MM.1S (cell line): ENCODE results near the gene CPA1.

ENCODE experiments used
- DNase-seq: peaks from one replicate; pipeline ENCODE4 v3.0.0-alpha.2; 2015
- H2AFZ ChIP-seq: fragments of 300-600 bp; sonication (generic); 2 replicates; pipeline ENCODE4 v1.6.0; 2016; ENCODE audit warnings: antibody characterized with exemption, low read length
- H3F3A ChIP-seq: fragments of 300-600 bp; sonication (generic); 2 replicates; pipeline ENCODE4 v1.6.1; 2016; ENCODE audit warnings: mild to moderate bottlenecking, antibody characterized with exemption, low read length, moderate library complexity, mixed read lengths; ENCODE audit not compliant: insufficient read depth
- H3K27ac ChIP-seq: fragments of 300-600 bp; sonication (generic); 2 replicates; pipeline ENCODE4 v1.5.1; 2016; ENCODE audit warnings: mild to moderate bottlenecking, low read length
- H3K27me3 ChIP-seq: fragments of 300-600 bp; sonication (generic); replicated peaks from 2 replicates; pipeline ENCODE4 v1.6.0; 2016; ENCODE audit warnings: low read length; ENCODE audit not compliant: insufficient read depth
- H3K36me3 ChIP-seq: fragments of 300-600 bp; sonication (generic); replicated peaks from 2 replicates; pipeline ENCODE4 v1.6.1; 2016; ENCODE audit warnings: mild to moderate bottlenecking, low read length, mixed read lengths; ENCODE audit not compliant: insufficient read depth
- H3K4me1 ChIP-seq: fragments of 300-600 bp; sonication (generic); 2 replicates; pipeline ENCODE4 v1.6.1; 2016; ENCODE audit warnings: low read length, mixed read lengths
- H3K4me2 ChIP-seq: fragments of 300-600 bp; sonication (generic); 2 replicates; pipeline ENCODE4 v1.6.0; 2016; ENCODE audit warnings: low read depth, low read length
- H3K4me3 ChIP-seq: fragments of 300-600 bp; sonication (generic); 2 replicates; pipeline ENCODE4 v1.5.1; 2016; ENCODE audit warnings: low read length, mixed read lengths
- H3K79me2 ChIP-seq: fragments of 300-600 bp; sonication (generic); 2 replicates; pipeline ENCODE4 v1.6.1; 2016; ENCODE audit warnings: mixed run types, low read length, mixed read lengths
- H3K9ac ChIP-seq: fragments of 300-600 bp; sonication (generic); 2 replicates; pipeline ENCODE4 v1.6.1; 2016; ENCODE audit warnings: low read length, mixed read lengths
- H3K9me2 ChIP-seq: fragments of 300-600 bp; sonication (generic); replicated peaks from 2 replicates; pipeline ENCODE4 v1.6.1; 2016; ENCODE audit warnings: mild to moderate bottlenecking, low read length, mixed read lengths; ENCODE audit not compliant: insufficient read depth
- H3K9me3 ChIP-seq: fragments of 300-600 bp; sonication (generic); replicated peaks from 2 replicates; pipeline ENCODE4 v1.6.1; 2016; ENCODE audit warnings: mild to moderate bottlenecking, low read length, mixed read lengths; ENCODE audit not compliant: insufficient read depth
- H4K20me1 ChIP-seq: fragments of 300-600 bp; sonication (generic); 2 replicates; pipeline ENCODE4 v1.6.1; 2016; ENCODE audit warnings: mild to moderate bottlenecking, low read length, moderate library complexity, mixed read lengths; ENCODE audit not compliant: insufficient read depth
- CTCF ChIP-seq: fragments of 300-600 bp; sonication (generic); IDR thresholded peaks from 2 replicates; pipeline ENCODE4 v1.5.1; 2016; ENCODE audit warnings: antibody characterized with exemption, low read length, mixed read lengths
- EZH2 ChIP-seq: fragments of 300-600 bp; sonication (generic); optimal IDR thresholded peaks from 2 replicates; pipeline ENCODE3; 2017; ENCODE audit warnings: low read depth, mild to moderate bottlenecking, antibody characterized with exemption, low read length, mixed read lengths
- EZH2phosphoT487 ChIP-seq: fragments of 300-600 bp; sonication (generic); IDR thresholded peaks from 2 replicates; pipeline ENCODE4 v1.6.1; 2018; ENCODE audit warnings: antibody characterized with exemption, low read length

Gene CPA1

GRCh38 chr7:130421684-130422083 lies 41.4 kb downstream of the CPA1 start:
- Histone ChIP-seq H3F3A (no peaks in the 10 kb centered on the region), H3K79me2 (no peaks in the 10 kb centered on the region), H3K36me3 (no peaks in the 10 kb centered on the region), H3K4me1 (no peaks in the 10 kb centered on the region), H3K9me2 (no peaks in the 10 kb centered on the region), H3K4me3 (no peak overlapping the region), H3K27me3 (no peaks in the 10 kb centered on the region), H3K9ac (no peak overlapping the region), H3K9me3 (no peaks in the 10 kb centered on the region), H4K20me1 (no peaks in the 10 kb centered on the region), H2AFZ (no peak overlapping the region; the same call in 1 of the 2 replicates), H3K4me2 (peak overlapping the region; percentile 2; the same call in 1 of the 2 replicates), H3K27ac (no peak overlapping the region)
- DNase-seq = peak; percentile 36
- TF ChIP-seq EZH2 = no peak
- no peak for TF ChIP-seq CTCF
- TF ChIP-seq EZH2phosphoT487 = no peak

- no peak for TF ChIP-seq EZH2
- no peak for TF ChIP-seq EZH2phosphoT487
- no peak for TF ChIP-seq CTCF
- Histone ChIP-seq H3K9ac (no peak overlapping the region), H3F3A (no peaks in the 10 kb centered on the region), H3K4me3 (no peak overlapping the region), H2AFZ (no peak overlapping the region), H3K9me3 (no peaks in the 10 kb centered on the region), H4K20me1 (no peaks in the 10 kb centered on the region), H3K4me1 (no peaks in the 10 kb centered on the region), H3K27me3 (no peaks in the 10 kb centered on the region), H3K4me2 (no peak overlapping the region), H3K27ac (no peak overlapping the region), H3K36me3 (no peaks in the 10 kb centered on the region), H3K9me2 (no peaks in the 10 kb centered on the region), H3K79me2 (no peaks in the 10 kb centered on the region)
- no peak for DNase-seq
These were observed 43.3 kb downstream of the CPA1 start for GRCh38 chr7:130423501-130424037.

GRCh38 chr7:130425796-130426195 lies 45.5 kb downstream of the CPA1 start:
- Histone ChIP-seq H3K4me3 (no peak overlapping the region), H3K9ac (no peak overlapping the region), H3K9me2 (no peaks in the 10 kb centered on the region), H3F3A (no peaks in the 10 kb centered on the region), H2AFZ (no peak overlapping the region), H3K4me2 (no peak overlapping the region), H3K27me3 (no peaks in the 10 kb centered on the region), H4K20me1 (no peaks in the 10 kb centered on the region), H3K4me1 (no peaks in the 10 kb centered on the region), H3K9me3 (no peaks in the 10 kb centered on the region), H3K27ac (no peak overlapping the region), H3K79me2 (no peaks in the 10 kb centered on the region), H3K36me3 (no peaks in the 10 kb centered on the region)
- TF ChIP-seq CTCF = no peak
- no peak for TF ChIP-seq EZH2
- TF ChIP-seq EZH2phosphoT487 = no peak
- DNase-seq = no peak
